ENCODE results near the gene KCNIP3. TPM values are rescaled to one million over a fixed set of nuclear protein-coding genes. Genes with fewer than 3 reads are reported as not detected.

KCNIP3 gene
- total RNA-seq, 1 experiment from 2014 or later = 5.8 TPM

- no peak for DNase-seq (ENCODE audit: low read depth)
Observed at GRCh38 chr2:95327861-95328260, 30.7 kb downstream of the KCNIP3 start.

DNA sequence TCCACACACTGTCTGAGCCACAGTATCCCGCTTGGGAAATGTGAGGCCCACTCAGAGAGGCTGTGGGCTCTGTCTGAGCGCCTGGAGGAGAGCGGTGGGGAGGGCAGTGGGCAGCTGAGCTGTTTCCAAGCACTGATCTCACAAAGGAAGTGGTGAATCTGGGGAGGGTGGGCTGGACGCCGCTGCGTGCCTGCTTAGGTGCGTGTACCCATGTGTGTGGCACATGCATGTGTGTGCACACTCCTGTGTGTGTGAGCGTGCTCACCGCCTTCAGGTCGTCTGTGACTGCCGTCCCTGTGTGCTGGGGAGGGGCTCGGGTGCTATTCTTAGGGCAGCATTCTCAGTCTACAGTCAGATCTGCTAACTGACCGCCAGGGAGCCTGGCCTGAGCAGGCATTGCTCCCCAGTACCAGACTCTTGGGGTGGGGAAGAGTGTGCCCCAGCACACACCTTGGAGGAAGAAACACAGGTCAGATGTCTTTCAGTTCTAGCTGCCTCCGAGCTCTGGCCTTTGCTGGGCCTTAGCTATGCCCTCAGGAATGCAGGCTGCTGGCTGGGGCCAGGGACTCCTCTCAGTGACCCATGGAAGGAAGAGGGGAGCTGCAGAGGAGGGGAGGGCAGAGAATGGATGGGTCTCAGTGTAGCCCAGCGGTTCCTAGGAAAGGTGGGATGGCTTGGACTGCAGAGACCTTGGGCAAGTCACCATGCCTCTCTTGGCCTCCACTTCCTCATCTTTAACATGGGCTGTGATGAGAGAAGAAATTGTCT, 31.4 kb downstream of the KCNIP3 start:
- peak; percentile 33 for DNase-seq (ENCODE audit: low read depth)

GRCh38 chr2:95329401-95329800, 32.3 kb downstream of the KCNIP3 start:
- no peak for DNase-seq (ENCODE audit: low read depth)

GRCh38 chr2:95329891-95330793, 33.0 kb downstream of the KCNIP3 start:
- DNase-seq (ENCODE audit: low read depth) = peak; percentile 26

DNA sequence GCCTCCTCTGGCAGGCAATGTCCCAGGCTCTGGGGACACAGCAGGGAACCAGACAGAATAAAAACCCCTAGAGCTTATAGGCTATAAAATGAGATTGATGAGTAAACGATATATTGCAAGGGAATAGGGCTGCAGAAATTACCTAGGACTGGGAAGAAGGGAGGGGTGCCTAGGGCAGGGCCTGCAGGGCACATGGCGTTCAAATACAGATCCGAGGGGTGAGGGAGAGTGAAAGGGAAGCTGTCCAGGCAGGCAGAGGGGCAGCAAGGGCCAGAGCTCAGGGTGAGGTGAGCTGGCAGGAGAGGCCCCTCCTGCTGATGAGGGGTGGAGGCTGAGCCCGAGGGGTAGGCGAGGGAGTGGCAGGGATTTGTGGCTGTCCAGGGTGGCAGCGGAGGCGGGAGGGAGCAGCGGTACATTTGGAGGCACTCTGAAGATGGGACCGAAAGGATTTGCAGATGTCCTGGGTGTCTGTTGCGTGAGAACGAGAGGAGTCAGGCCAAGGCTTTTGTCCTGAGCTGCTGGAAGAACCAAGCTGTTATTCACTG, 33.7 kb downstream of the KCNIP3 start:
- no peak for DNase-seq (ENCODE audit: low read depth)

DNA sequence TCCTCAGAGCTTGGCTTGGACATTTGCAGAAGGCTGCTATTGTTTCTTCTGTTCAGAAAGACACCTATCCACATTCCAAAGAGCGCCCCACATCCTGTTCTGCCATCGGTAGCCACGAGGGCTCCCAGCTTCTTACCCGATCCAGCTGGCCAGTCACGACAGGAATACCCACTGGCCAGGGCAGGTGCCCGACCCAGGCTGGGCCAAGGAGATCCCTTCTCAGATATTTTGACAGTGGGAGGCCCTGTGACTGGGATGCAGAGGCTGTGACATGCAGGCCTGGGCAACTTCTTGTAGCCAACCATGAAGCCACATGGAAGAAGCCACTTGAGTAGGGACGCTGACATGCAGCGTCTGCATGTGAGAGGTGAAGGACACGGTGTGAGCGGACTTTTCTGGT, 34.5 kb downstream of the KCNIP3 start:
- DNase-seq (ENCODE audit: low read depth) = no peak

- no peak for DNase-seq (ENCODE audit: low read depth)
Observed at GRCh38 chr2:95332036-95332435, 34.9 kb downstream of the KCNIP3 start.

DNA sequence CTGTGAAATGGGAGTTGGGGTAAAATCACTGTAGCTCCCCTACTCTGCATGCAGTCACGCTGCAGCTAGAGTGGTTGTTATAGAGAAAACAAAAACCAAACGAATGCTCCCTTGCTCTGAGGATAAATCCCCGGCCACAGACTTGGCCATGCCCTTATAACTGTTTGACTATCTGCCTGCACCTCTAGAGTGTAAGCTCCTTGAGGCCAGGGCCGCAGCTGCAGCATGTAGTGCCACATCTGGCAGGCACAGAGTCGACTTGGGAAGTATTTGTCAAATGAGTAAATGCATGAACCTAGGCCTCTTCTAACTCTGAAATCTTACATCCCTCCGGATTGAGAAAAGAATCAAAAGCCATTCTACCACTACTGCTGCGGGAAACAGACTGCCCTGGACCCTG, 35.9 kb downstream of the KCNIP3 start:
- DNase-seq (ENCODE audit: low read depth) = no peak

DNA sequence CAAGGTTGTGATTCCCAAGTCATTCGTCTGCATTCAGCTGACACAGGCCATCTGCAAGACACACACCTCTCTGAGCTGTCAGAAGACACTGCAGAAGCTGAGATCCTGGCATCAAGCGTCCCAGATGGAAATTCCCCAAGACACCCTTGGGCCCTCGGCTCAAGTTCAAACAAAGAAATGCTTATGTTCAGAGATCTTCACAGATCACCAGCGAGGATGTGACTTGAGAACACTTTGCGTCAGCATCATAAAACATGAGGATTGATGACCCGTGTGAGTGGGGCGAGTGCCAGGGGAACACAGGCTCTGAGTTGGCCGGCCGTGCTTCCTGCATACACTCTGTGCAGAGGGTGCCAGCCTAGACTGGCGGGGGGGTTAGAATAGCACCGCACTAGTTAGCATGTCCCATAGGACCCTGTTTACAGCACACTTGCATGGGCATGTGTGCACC, 36.8 kb downstream of the KCNIP3 start:
- peak; percentile 96 for DNase-seq (ENCODE audit: low read depth)

DNA sequence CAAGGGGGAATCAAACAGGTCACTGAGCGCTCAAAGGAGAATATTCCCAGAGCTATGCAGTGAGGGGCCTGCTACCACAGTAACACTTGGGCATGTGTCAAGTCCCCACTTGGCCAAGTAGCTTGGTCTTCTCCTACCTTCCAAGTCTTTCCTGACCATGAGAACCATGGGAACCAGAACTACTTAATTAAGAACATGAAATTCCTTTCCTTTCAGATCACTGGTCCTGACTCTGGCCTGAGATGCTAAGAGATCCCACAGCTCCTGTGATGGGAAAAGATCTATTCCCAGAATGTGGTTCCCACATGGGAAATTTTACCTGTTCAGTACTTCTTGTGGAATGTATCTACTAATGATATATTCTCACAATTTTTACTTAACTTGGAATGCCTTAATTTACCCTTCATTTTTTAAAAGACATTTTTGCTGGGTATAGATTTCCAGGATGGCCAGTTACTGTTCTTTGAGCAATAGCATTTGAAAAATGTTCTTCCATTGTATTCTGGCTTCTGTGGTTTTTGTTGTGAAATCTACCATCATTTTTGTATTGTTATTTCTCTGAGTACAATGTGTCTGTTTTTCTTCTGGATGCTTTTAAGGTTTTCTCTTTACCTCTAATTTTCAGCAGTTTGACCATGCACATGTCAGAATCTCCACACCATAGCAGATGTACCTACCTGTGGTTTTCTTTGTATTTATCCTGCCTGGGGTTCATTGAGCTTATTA, 37.9 kb downstream of the KCNIP3 start:
- peak; percentile 56 for DNase-seq (ENCODE audit: low read depth)

DNA sequence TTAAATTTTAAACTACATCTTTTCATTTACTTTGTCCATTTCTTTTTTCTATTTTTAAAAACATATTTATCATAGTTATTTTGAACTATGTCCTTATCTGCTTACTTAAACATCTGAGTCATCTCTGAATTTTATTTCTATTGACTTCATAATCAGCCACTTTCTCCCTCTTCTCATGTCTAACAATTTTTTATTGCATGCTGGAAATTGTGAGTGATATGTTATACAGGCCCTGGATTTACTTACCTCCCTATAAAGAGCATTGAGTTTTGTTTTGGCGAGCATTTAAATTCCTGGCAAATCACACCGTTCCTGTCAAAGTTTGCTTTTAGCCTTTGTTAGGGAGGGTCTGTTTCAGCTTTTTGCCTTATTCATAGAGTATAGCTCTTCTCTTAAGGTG, 39.3 kb downstream of the KCNIP3 start:
- no peak for DNase-seq (ENCODE audit: low read depth)

GRCh38 chr2:95337829-95338228, 40.7 kb downstream of the KCNIP3 start:
- no peak for DNase-seq (ENCODE audit: low read depth)

- no peak for DNase-seq (ENCODE audit: low read depth)
Observed at GRCh38 chr2:95342556-95343320, 45.6 kb downstream of the KCNIP3 start.

DNA sequence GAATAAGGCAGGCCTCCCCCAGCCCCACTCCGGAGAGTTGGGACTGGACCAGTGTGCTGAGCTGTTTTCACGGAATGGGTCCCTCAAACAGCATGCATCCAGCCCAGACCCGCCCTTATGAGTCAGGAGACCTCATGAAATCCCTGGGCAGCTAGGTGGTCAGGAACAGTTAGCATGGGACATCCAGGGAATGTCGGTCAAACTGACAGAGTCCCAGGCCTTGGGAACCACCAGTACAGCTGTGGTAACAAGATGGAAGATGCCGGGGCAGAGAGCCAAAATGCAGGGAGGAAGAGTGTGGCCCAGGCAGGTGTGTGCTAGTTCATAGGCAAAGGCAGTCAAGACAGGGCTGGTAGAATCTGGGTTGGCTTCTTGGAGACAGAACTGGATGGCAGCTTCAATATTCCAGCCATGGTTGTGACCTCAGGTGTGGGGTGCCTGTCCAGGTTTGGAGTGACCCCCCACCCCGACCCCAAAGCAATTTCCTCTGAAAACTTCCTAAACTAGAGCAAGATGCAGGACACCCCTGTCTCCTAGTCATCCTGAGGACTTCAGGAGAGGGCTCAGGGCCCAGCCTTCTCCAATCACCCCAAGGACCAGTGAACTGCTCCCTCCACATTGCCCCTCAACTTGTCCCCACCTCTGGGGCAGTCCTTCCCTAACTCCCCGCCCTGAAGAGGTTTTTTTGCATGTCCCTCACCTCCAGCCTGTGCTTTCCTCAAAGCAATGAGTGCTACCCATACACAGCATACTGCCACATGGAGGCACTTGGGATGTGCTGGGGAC, 46.5 kb downstream of the KCNIP3 start:
- DNase-seq (ENCODE audit: low read depth) = peak; percentile 39

GRCh38 chr2:95344215-95344583, 47.1 kb downstream of the KCNIP3 start:
- no peak for DNase-seq (ENCODE audit: low read depth)

- DNase-seq (ENCODE audit: low read depth) = no peak
Observed at GRCh38 chr2:95344656-95345055, 47.5 kb downstream of the KCNIP3 start.

DNA sequence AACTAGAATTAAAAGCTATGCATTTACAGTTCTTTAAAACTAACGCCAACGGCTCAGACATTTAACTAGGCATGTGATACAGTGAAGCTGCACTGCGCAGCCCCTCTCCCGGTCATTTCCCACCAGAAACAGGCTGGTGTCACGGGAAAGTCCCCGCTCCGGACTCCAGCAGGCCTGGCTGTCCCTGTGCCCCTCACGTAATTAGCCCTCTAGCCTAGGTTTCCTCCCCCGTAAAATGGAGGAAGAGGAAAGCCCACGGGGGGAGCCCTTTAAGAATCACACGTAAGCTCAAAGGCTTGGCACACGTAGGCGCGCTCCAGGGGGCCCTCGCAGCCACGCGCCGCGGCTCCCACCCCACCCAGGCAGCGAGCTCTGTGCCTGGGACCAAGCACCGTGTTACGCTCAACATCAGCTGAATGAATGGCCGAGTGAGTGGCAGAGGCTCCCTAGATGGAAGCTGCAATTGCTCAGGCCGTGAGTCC, 48.0 kb downstream of the KCNIP3 start:
- DNase-seq (ENCODE audit: low read depth) = no peak

- peak; percentile 80 for DNase-seq (ENCODE audit: low read depth)
Observed at GRCh38 chr2:95345563-95346230, 48.5 kb downstream of the KCNIP3 start.

GRCh38 chr2:95346231-95346737, 49.1 kb downstream of the KCNIP3 start:
- DNase-seq (ENCODE audit: low read depth) = peak; percentile 63
